MCF 10A (cell line): ENCODE results near the gene TRAPPC1. TPM values are rescaled to one million over a fixed set of nuclear protein-coding genes. Genes with fewer than 3 reads are reported as not detected.

Experiments
- BruUV-seq: library from RNA; stranded (reverse); fragments of 400-500 nt; replicated peaks from 2 replicates; lab custom pipeline; 2021; lab: Mats Ljungman, UMichigan
- CTCF ChIA-PET: fragments of 300-600 bp; sonication (Branson Sonifier 250); formaldehyde crosslinking; extraction: SDS; loops from one replicate; lab custom pipeline; 2021; ENCODE audit warnings: antibody characterized with exemption, inconsistent platforms; lab: Yijun Ruan, JAX
- POLR2A ChIA-PET: fragments of 300-600, 350-650 bp; sonication (Branson Sonifier 250); formaldehyde crosslinking; extraction: SDS; loops from one replicate; lab custom pipeline; 2020; ENCODE audit warnings: antibody characterized with exemption, inconsistent platforms; lab: Yijun Ruan, JAX
- DNase-seq: peaks from one replicate; pipeline ENCODE4 v3.0.0-alpha.2; 2018; ENCODE audit not compliant: unreplicated experiment
- H3K27ac Mint-ChIP-seq: one replicate; pipeline ENCODE4 v1.8.0; 2022; ENCODE audit warnings: mild to moderate bottlenecking, low read depth, mixed read lengths; ENCODE audit not compliant: unreplicated experiment
- H3K27me3 Mint-ChIP-seq: one replicate; pipeline ENCODE4 v1.8.0; 2022; ENCODE audit warnings: mixed read lengths; ENCODE audit not compliant: insufficient read depth, unreplicated experiment
- H3K36me3 Mint-ChIP-seq: one replicate; pipeline ENCODE4 v1.8.0; 2022; ENCODE audit warnings: mild to moderate bottlenecking, moderate library complexity, mixed read lengths; ENCODE audit not compliant: insufficient read depth, unreplicated experiment
- H3K4me1 Mint-ChIP-seq: one replicate; pipeline ENCODE4 v1.8.0; 2022; ENCODE audit warnings: mixed read lengths; ENCODE audit not compliant: insufficient read depth, unreplicated experiment
- H3K4me3 Mint-ChIP-seq: one replicate; pipeline ENCODE4 v1.8.0; 2022; ENCODE audit warnings: mild to moderate bottlenecking, moderate library complexity, mixed read lengths; ENCODE audit not compliant: unreplicated experiment
- H3K9me3 Mint-ChIP-seq: one replicate; pipeline ENCODE4 v1.8.0; 2022; ENCODE audit warnings: mixed read lengths; ENCODE audit not compliant: unreplicated experiment
- CTCF ChIP-seq: fragments of 200-600 bp; IDR thresholded peaks from one replicate; pipeline ENCODE4 v1.8.0; 2022; ENCODE audit warnings: antibody characterized with exemption, mild to moderate bottlenecking; ENCODE audit not compliant: unreplicated experiment
- intact Hi-C: fragments of 100-400 bp; cut with micrococcal nuclease; formaldehyde crosslinking; loops from 2 replicates; pipeline ENCODE4 v1.14.1; 2022
- total RNA-seq: library from RNA; stranded (reverse); gene quantifications from 2 replicates; pipeline ENCODE4 v1.2.3, GENCODE V29; 2022

The TRAPPC1 gene
- total RNA-seq, 1 experiment from 2014 or later, result 80.0 TPM

GRCh38 chr17:7915179-7915610, 16.6 kb downstream of the TRAPPC1 start:
- no peak for TF ChIP-seq CTCF
- Mint-ChIP-seq H3K27me3 (no peaks in the 10 kb centered on the region), H3K27ac (peak overlapping the region; percentile 95), H3K9me3 (no peaks in the 10 kb centered on the region), H3K4me3 (peak overlapping the region; percentile 93), H3K4me1 (peaks cover 26% of the 10 kb centered on the region), H3K36me3 (peaks cover 36% of the 10 kb centered on the region)
- POLR2A ChIA-PET, result interaction anchor here (0.6 to 6.3 kb wide), 27 partner anchors 9 to 478 kb away, joined by 3 to 103 read pairs (median 5); partner anchors contain the start of genes CHD3, CNTROB, TP53 and TRAPPC1
- intact Hi-C loops, result loop anchor here (1.0 kb wide), 1 partner anchor 17 kb away; the partner anchor contains the start of gene CNTROB
- peak; percentile 52 for DNase-seq
- no TSS peak for BruUV-seq
- CTCF ChIA-PET, result interaction anchor here (0.6 to 9.4 kb wide), 5 partner anchors 17 to 384 kb away, joined by 3 to 145 read pairs (median 4); partner anchors contain the start of genes CNTROB and TRAPPC1

- Mint-ChIP-seq H3K27ac (peak overlapping the region; percentile 27), H3K9me3 (no peaks in the 10 kb centered on the region), H3K4me1 (peaks cover 26% of the 10 kb centered on the region), H3K27me3 (no peaks in the 10 kb centered on the region), H3K36me3 (peaks cover 58% of the 10 kb centered on the region), H3K4me3 (peak overlapping the region; percentile 53)
- ChIA-PET CTCF (interaction anchor here (0.6 to 9.4 kb wide), 24 partner anchors 12 to 447 kb away, joined by 3 to 145 read pairs (median 5); partner anchors contain the start of genes CNTROB and TRAPPC1), POLR2A (interaction anchor here (0.6 to 1.8 kb wide), 7 partner anchors 19 to 207 kb away, joined by 3 to 11 read pairs (median 6); partner anchors contain the start of genes CNTROB and TRAPPC1)
- TF ChIP-seq CTCF, result peak; percentile 86
- DNase-seq, result peak; percentile 84
- intact Hi-C loops, result loop anchor here (1.0 kb wide), 5 partner anchors 69 to 144 kb away; no protein-coding TSS in a partner anchor
- BruUV-seq, result no TSS peak
Observed at GRCh38 chr17:7912927-7913524, 18.7 kb downstream of the TRAPPC1 start.

- Mint-ChIP-seq H3K27me3 (no peaks in the 10 kb centered on the region), H3K36me3 (peaks cover 69% of the 10 kb centered on the region), H3K9me3 (no peaks in the 10 kb centered on the region), H3K4me3 (no peak overlapping the region), H3K27ac (peak overlapping the region; percentile 52), H3K4me1 (peaks cover 17% of the 10 kb centered on the region)
- TF ChIP-seq CTCF, result no peak
- DNase-seq, result no peak
- POLR2A ChIA-PET, result no interaction called here
- intact Hi-C loops, result no loop called here
- CTCF ChIA-PET, result interaction anchor here (1.2 to 9.4 kb wide), 4 partner anchors 13 to 146 kb away, joined by 3 to 145 read pairs (median 22); no protein-coding TSS in a partner anchor
- BruUV-seq, result no TSS peak
Observed at GRCh38 chr17:7911116-7911515, 20.6 kb downstream of the TRAPPC1 start.

- no peaks in the 10 kb centered on the region for H3K27me3 Mint-ChIP-seq
- POLR2A ChIA-PET, result interaction anchor here (0.7 kb wide), 1 partner anchor 21 kb away, joined by 3 read pairs; the partner anchor contains the start of genes CNTROB and TRAPPC1
- no TSS peak for BruUV-seq
Observed at GRCh38 chr17:7910711-7911110, 21.0 kb downstream of the TRAPPC1 start.

More at GRCh38 chr17:7910711-7911110, 21.0 kb downstream of the TRAPPC1 start:
- Mint-ChIP-seq H3K4me3 (no peak overlapping the region), H3K9me3 (no peaks in the 10 kb centered on the region), H3K4me1 (peaks cover 17% of the 10 kb centered on the region), H3K27ac (peak overlapping the region; percentile 52), H3K36me3 (peaks cover 72% of the 10 kb centered on the region)
- TF ChIP-seq CTCF, result no peak
- intact Hi-C loops, result no loop called here
- DNase-seq, result no peak
- CTCF ChIA-PET, result interaction anchor here (0.8 to 4.0 kb wide), 4 partner anchors 10 to 146 kb away, joined by 3 to 24 read pairs (median 5); no protein-coding TSS in a partner anchor
